SK-N-SH (cell line): ENCODE measurements around the gene ETS1. TPM values are rescaled to one million over a fixed set of nuclear protein-coding genes. Genes with fewer than 3 reads are reported as not detected.

Experiments
- CTCF ChIA-PET: fragments of 300-600, 350-600 bp; formaldehyde crosslinking; extraction: SDS; loops from one replicate; lab custom pipeline; 2021; lab: Yijun Ruan, JAX
- POLR2A ChIA-PET: fragments of 350-600 bp; sonication (Branson Sonifier 250); formaldehyde crosslinking; extraction: SDS; loops from one replicate; lab custom pipeline; 2020; ENCODE audit warnings: antibody characterized with exemption, inconsistent platforms; lab: Yijun Ruan, JAX
- DNase-seq: peaks from one replicate; pipeline ENCODE4 v3.0.0; 2012
- H2AFZ ChIP-seq: fragments of 200-600 bp; sonication (generic); 2 replicates; pipeline ENCODE4 v1.8.1; 2016; ENCODE audit warnings: antibody characterized with exemption, mild to moderate bottlenecking, low read depth
- H3F3A ChIP-seq: fragments of 200-600 bp; sonication (generic); replicated peaks from 2 replicates; pipeline ENCODE3; 2016; ENCODE audit warnings: antibody characterized with exemption, mild to moderate bottlenecking; ENCODE audit not compliant: insufficient read depth
- H3K27ac ChIP-seq, 2 experiments: fragments of 200-500 bp in 1 of 2; fragments of 200-600 bp in 1 of 2; sonication (Bioruptor generic) in 1 of 2; sonication (generic), shearing (Covaris generic) in 1 of 2; 2 replicates each; pipeline versions ENCODE4 v1.5.1 to v1.6.1; 2014 to 2016; ENCODE audit warnings: low read depth in 2 of 2, inconsistent platforms in 1 of 2, low read length in 1 of 2, mild to moderate bottlenecking in 1 of 2, mixed read lengths in 1 of 2
- H3K27me3 ChIP-seq: fragments of 200-600 bp; sonication (generic), shearing (Covaris generic); 2 replicates; pipeline ENCODE4 v1.6.1; 2016; ENCODE audit warnings: mixed run types; ENCODE audit not compliant: insufficient read depth
- H3K36me3 ChIP-seq, 2 experiments: fragments of 200-500 bp in 1 of 2; fragments of 200-600 bp in 1 of 2; sonication (Bioruptor generic) in 1 of 2; sonication (generic) in 1 of 2; replicated peaks in 1 of 2; 2 replicates each; pipeline versions ENCODE3 to v1.5.1; 2014 to 2016; ENCODE audit warnings: low read length in 1 of 2, mild to moderate bottlenecking in 1 of 2; ENCODE audit not compliant: insufficient read depth in 2 of 2, control insufficient read depth in 1 of 2
- H3K4me1 ChIP-seq, 2 experiments: fragments of 200-500 bp in 1 of 2; fragments of 200-600 bp in 1 of 2; sonication (Bioruptor generic) in 1 of 2; sonication (generic), shearing (Covaris generic) in 1 of 2; 2 replicates each; pipeline versions ENCODE4 v1.5.1 to v1.6.1; 2014 to 2016; ENCODE audit warnings: low read depth in 1 of 2, low read length in 1 of 2, mixed run types in 1 of 2; ENCODE audit not compliant: insufficient read depth in 2 of 2, control insufficient read depth in 1 of 2
- H3K4me2 ChIP-seq: fragments of 200-600 bp; sonication (generic), shearing (Covaris generic); 2 replicates; pipeline ENCODE4 v1.6.1; 2017; ENCODE audit warnings: mixed run types
- H3K4me3 ChIP-seq, 2 experiments: fragments of 200-500 bp in 1 of 2; fragments of 200-600 bp in 1 of 2; sonication (Bioruptor generic) in 1 of 2; sonication (generic), shearing (Covaris generic) in 1 of 2; 2 replicates each; pipeline versions ENCODE4 v1.5.1 to v1.8.1; 2014 to 2016; ENCODE audit warnings: low read depth in 2 of 2, inconsistent platforms in 1 of 2, low read length in 1 of 2, mild to moderate bottlenecking in 1 of 2, mixed read lengths in 1 of 2, moderate library complexity in 1 of 2
- H3K79me2 ChIP-seq: fragments of 200-600 bp; sonication (generic); 2 replicates; pipeline ENCODE4 v1.8.1; 2017; ENCODE audit warnings: mild to moderate bottlenecking; ENCODE audit not compliant: insufficient read depth
- H3K9ac ChIP-seq: fragments of 200-600 bp; sonication (generic); 2 replicates; pipeline ENCODE4 v1.6.1; 2017; ENCODE audit warnings: mixed run types
- H3K9me2 ChIP-seq: fragments of 200-600 bp; sonication (generic); 2 replicates; pipeline ENCODE4 v1.6.1; 2017; ENCODE audit warnings: mixed run types
- H3K9me3 ChIP-seq: fragments of 200-600 bp; sonication (generic); 2 replicates; pipeline ENCODE4 v1.6.1; 2017; ENCODE audit warnings: mixed run types, mild to moderate bottlenecking, moderate library complexity
- H4K20me1 ChIP-seq: fragments of 200-600 bp; sonication (generic); 2 replicates; pipeline ENCODE4 v1.6.1; 2017; ENCODE audit warnings: mild to moderate bottlenecking, mixed run types; ENCODE audit not compliant: insufficient read depth
- CHD2 ChIP-seq: fragments of 150-350 bp; IDR thresholded peaks from 2 replicates; pipeline ENCODE4 v1.6.1; 2018; ENCODE audit warnings: low read length; ENCODE audit not compliant: partially characterized antibody
- ELF1 ChIP-seq: IDR thresholded peaks from 2 replicates; pipeline ENCODE4 v1.4.0; 2012
- EP300 ChIP-seq, 2 experiments: IDR thresholded peaks; 2 replicates each; pipeline versions ENCODE4 v1.4.0 to v1.6.1; 2012; ENCODE audit warnings: borderline replicate concordance in 1 of 2, low read depth in 1 of 2, low read length in 1 of 2
- EZH2phosphoT487 ChIP-seq: fragments of 200-600 bp; sonication (generic); IDR thresholded peaks from 2 replicates; pipeline ENCODE4 v1.6.1; 2017; ENCODE audit warnings: low read depth, mixed run types, mild to moderate bottlenecking, antibody characterized with exemption, moderate library complexity, borderline replicate concordance
- FOSL2 ChIP-seq: IDR thresholded peaks from 2 replicates; pipeline ENCODE4 v1.4.0; 2012; ENCODE audit warnings: low read depth, mild to moderate bottlenecking, moderate library complexity, borderline replicate concordance
- FOXJ3 ChIP-seq: sonication (generic); formaldehyde crosslinking; IDR thresholded peaks from 2 replicates; pipeline ENCODE4 v1.5.1; 2020; ENCODE audit warnings: mild to moderate bottlenecking, missing genetic modification reagents
- GATA2 ChIP-seq: sonication (generic); formaldehyde crosslinking; IDR thresholded peaks from 2 replicates; pipeline ENCODE4 v1.5.0; 2020; ENCODE audit warnings: mild to moderate bottlenecking, missing genetic modification reagents
- JUND ChIP-seq: IDR thresholded peaks from 2 replicates; pipeline ENCODE4 v1.4.0; 2012
- MEF2A ChIP-seq: IDR thresholded peaks from 2 replicates; pipeline ENCODE4 v1.4.0; 2012; ENCODE audit warnings: low read depth, borderline replicate concordance
- MXI1 ChIP-seq: IDR thresholded peaks from 2 replicates; pipeline ENCODE4 v1.6.1; 2012; ENCODE audit warnings: mild to moderate bottlenecking, low read depth, low read length, improper control_type of control experiment
- NRF1 ChIP-seq: IDR thresholded peaks from 2 replicates; pipeline ENCODE4 v1.6.1; 2012; ENCODE audit warnings: low read depth, mild to moderate bottlenecking, low read length
- POLR2AphosphoS5 ChIP-seq: IDR thresholded peaks from 2 replicates; pipeline ENCODE4 v1.6.1; 2012; ENCODE audit warnings: low read depth, low read length
- RAD21 ChIP-seq: IDR thresholded peaks from 2 replicates; pipeline ENCODE4 v1.6.1; 2012; ENCODE audit warnings: mild to moderate bottlenecking, low read length
- RCOR1 ChIP-seq: fragments of 150-350 bp; IDR thresholded peaks from 2 replicates; pipeline ENCODE4 v1.6.1; 2017; ENCODE audit warnings: antibody characterized with exemption, low read length
- RFX5 ChIP-seq: IDR thresholded peaks from 2 replicates; pipeline ENCODE4 v1.6.1; 2012; ENCODE audit warnings: mild to moderate bottlenecking, improper control_type of control experiment, low read length
- RXRA ChIP-seq: IDR thresholded peaks from 2 replicates; pipeline ENCODE4 v1.4.0; 2012; ENCODE audit warnings: low read depth, mild to moderate bottlenecking, borderline replicate concordance
- SMC3 ChIP-seq: IDR thresholded peaks from 2 replicates; pipeline ENCODE4 v1.6.1; 2012; ENCODE audit warnings: low read depth, low read length, improper control_type of control experiment
- TAF1 ChIP-seq: IDR thresholded peaks from 2 replicates; pipeline ENCODE4 v1.6.1; 2012; ENCODE audit warnings: low read depth, mild to moderate bottlenecking, low read length, moderate library complexity, borderline replicate concordance
- YY1 ChIP-seq: IDR thresholded peaks from 2 replicates; pipeline ENCODE4 v1.4.0; 2012; ENCODE audit warnings: low read depth, mild to moderate bottlenecking
- WGBS: methylation state at CpG from one replicate; pipeline ENCODE4 v1.1.6; 2017; ENCODE audit warnings: low lambda C conversion rate; 5-methylcytosine and 5-hydroxymethylcytosine counted together
- polyA plus RNA-seq, 3 experiments: library from polyadenylated mRNA; depleted of rRNA; stranded (reverse); fragments of >200 nt; gene quantifications; 2 replicates each; pipeline ENCODE4 v1.2.3, GENCODE V29; 2012
- TF ChIP-seq, protein P1 (sequence below): fragments of 200-600 bp; sonication (generic); IDR thresholded peaks from 2 replicates; pipeline ENCODE4 v1.6.1; 2017; ENCODE audit warnings: antibody characterized with exemption, mild to moderate bottlenecking, moderate library complexity
- TF ChIP-seq, protein P2 (sequence below): IDR thresholded peaks from 2 replicates; pipeline ENCODE4 v1.4.0; 2012; ENCODE audit warnings: low read depth, borderline replicate concordance
- TF ChIP-seq, protein P3 (sequence below): IDR thresholded peaks from 2 replicates; pipeline ENCODE4 v1.4.0; 2012; ENCODE audit warnings: low read depth, borderline replicate concordance
- TF ChIP-seq, protein P4 (sequence below): IDR thresholded peaks from 2 replicates; pipeline ENCODE4 v1.6.1; 2012; ENCODE audit warnings: mild to moderate bottlenecking, low read depth, low read length, moderate library complexity
- TF ChIP-seq, protein P5 (sequence below): IDR thresholded peaks from 2 replicates; pipeline ENCODE4 v1.4.0; 2012; ENCODE audit warnings: low read depth

The ETS1 gene
- polyA plus RNA-seq, 1 of the 3 experiments (the other 2 are of a cell fraction) = 14.5 TPM

DNA sequence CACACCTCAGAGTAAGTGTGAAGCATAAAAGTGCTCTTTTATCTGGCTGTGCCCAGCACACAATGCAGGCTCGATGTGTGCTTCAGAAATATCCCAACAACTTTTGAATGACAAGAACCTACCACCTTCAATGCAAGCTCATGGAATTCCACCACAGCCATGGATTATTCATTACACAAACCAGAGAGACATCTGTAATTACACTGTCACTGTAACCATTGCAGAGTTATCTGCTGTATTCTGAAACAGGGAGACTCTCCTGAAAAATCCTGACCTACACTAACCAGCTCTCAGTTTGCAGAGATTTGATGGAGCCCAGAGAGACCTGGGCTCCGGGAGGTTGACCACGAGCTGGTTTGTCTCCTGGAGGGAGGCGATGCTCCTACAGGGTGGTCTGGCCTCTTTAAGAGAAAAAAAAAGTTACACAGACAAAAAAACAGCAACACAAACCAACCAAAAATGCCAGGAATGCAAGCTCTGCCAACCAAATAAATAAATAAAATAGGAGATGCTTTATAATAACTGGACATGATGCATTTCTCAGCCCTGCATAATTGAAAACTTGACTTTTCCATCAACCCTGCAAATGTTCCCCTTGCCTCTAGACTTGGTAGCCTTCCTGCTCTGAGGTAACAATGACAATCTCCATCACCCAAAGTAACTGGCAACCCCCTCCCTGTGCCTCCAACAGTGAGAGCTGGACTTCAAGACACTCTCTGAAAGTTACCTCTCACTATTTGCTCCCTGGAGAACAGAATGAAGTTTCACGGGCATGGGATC, 69.7 kb downstream of the ETS1 start:
- Histone ChIP-seq H3K4me3 (peak overlapping the region; percentile 40 to 91; a peak in 3 of 4 replicates), H4K20me1 (peaks cover 86% of the 10 kb centered on the region), H3K4me2 (peak overlapping the region; percentile 86), H3K27me3 (no peaks in the 10 kb centered on the region), H3F3A (peaks cover 7% of the 10 kb centered on the region), H3K36me3 (peaks cover 8 to 18% of the 10 kb centered on the region in 2 experiments), H3K9ac (peak overlapping the region; percentile 100), H3K79me2 (peaks cover 94% of the 10 kb centered on the region), H3K27ac (peak overlapping the region; percentile 55 to 97; a peak in 3 of 4 replicates), H3K9me2 (no peaks in the 10 kb centered on the region), H2AFZ (no peak overlapping the region), H3K4me1 (peaks cover 18 to 43% of the 10 kb centered on the region in 2 experiments), H3K9me3 (no peaks in the 10 kb centered on the region)
- no peak for DNase-seq
- CTCF ChIA-PET = interaction anchor here (1.0 to 4.7 kb wide), 6 partner anchors 8 to 360 kb away, joined by 3 to 24 read pairs (median 4); no protein-coding TSS in a partner anchor
- 51% methylated on average over 5 of the region's 5 CpGs for WGBS
- POLR2A ChIA-PET = no interaction called here
- TF ChIP-seq, protein P1, sequence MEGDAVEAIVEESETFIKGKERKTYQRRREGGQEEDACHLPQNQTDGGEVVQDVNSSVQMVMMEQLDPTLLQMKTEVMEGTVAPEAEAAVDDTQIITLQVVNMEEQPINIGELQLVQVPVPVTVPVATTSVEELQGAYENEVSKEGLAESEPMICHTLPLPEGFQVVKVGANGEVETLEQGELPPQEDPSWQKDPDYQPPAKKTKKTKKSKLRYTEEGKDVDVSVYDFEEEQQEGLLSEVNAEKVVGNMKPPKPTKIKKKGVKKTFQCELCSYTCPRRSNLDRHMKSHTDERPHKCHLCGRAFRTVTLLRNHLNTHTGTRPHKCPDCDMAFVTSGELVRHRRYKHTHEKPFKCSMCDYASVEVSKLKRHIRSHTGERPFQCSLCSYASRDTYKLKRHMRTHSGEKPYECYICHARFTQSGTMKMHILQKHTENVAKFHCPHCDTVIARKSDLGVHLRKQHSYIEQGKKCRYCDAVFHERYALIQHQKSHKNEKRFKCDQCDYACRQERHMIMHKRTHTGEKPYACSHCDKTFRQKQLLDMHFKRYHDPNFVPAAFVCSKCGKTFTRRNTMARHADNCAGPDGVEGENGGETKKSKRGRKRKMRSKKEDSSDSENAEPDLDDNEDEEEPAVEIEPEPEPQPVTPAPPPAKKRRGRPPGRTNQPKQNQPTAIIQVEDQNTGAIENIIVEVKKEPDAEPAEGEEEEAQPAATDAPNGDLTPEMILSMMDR = no peak
- no peak for TF ChIP-seq MEF2A
- TF ChIP-seq RFX5 = no peak
- TF ChIP-seq, protein P2, sequence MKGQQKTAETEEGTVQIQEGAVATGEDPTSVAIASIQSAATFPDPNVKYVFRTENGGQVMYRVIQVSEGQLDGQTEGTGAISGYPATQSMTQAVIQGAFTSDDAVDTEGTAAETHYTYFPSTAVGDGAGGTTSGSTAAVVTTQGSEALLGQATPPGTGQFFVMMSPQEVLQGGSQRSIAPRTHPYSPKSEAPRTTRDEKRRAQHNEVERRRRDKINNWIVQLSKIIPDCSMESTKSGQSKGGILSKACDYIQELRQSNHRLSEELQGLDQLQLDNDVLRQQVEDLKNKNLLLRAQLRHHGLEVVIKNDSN = no peak
- TF ChIP-seq, protein P3, sequence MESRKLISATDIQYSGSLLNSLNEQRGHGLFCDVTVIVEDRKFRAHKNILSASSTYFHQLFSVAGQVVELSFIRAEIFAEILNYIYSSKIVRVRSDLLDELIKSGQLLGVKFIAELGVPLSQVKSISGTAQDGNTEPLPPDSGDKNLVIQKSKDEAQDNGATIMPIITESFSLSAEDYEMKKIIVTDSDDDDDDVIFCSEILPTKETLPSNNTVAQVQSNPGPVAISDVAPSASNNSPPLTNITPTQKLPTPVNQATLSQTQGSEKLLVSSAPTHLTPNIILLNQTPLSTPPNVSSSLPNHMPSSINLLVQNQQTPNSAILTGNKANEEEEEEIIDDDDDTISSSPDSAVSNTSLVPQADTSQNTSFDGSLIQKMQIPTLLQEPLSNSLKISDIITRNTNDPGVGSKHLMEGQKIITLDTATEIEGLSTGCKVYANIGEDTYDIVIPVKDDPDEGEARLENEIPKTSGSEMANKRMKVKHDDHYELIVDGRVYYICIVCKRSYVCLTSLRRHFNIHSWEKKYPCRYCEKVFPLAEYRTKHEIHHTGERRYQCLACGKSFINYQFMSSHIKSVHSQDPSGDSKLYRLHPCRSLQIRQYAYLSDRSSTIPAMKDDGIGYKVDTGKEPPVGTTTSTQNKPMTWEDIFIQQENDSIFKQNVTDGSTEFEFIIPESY = no peak
- TF ChIP-seq RXRA = peak; percentile 44; the same call in 1 of the 2 replicates
- TF ChIP-seq YY1 = 0 out of 2 replicates have a peak, but pooled peaks have one; percentile 15
- no peak for TF ChIP-seq EZH2phosphoT487
- TF ChIP-seq RCOR1 = no peak
- TF ChIP-seq CHD2 = no peak
- no peak for TF ChIP-seq FOSL2
- peak; percentile 14; the same call in 1 of the 2 replicates for TF ChIP-seq JUND
- TF ChIP-seq SMC3 = no peak
- TF ChIP-seq RAD21 = no peak
- peak in 1 of 2 experiments; percentile 49; a peak in 1 of 4 replicates for TF ChIP-seq EP300 (IDR thresholded peaks at IDR 0.05; ENCODE audit: borderline replicate concordance in 1 of 2, low read depth in 1 of 2, low read length in 1 of 2)
- TF ChIP-seq, protein P4, sequence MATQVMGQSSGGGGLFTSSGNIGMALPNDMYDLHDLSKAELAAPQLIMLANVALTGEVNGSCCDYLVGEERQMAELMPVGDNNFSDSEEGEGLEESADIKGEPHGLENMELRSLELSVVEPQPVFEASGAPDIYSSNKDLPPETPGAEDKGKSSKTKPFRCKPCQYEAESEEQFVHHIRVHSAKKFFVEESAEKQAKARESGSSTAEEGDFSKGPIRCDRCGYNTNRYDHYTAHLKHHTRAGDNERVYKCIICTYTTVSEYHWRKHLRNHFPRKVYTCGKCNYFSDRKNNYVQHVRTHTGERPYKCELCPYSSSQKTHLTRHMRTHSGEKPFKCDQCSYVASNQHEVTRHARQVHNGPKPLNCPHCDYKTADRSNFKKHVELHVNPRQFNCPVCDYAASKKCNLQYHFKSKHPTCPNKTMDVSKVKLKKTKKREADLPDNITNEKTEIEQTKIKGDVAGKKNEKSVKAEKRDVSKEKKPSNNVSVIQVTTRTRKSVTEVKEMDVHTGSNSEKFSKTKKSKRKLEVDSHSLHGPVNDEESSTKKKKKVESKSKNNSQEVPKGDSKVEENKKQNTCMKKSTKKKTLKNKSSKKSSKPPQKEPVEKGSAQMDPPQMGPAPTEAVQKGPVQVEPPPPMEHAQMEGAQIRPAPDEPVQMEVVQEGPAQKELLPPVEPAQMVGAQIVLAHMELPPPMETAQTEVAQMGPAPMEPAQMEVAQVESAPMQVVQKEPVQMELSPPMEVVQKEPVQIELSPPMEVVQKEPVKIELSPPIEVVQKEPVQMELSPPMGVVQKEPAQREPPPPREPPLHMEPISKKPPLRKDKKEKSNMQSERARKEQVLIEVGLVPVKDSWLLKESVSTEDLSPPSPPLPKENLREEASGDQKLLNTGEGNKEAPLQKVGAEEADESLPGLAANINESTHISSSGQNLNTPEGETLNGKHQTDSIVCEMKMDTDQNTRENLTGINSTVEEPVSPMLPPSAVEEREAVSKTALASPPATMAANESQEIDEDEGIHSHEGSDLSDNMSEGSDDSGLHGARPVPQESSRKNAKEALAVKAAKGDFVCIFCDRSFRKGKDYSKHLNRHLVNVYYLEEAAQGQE = no peak
- no peak for TF ChIP-seq POLR2AphosphoS5
- no peak for TF ChIP-seq FOXJ3 (CRISPR knock-in tag)
- no peak for TF ChIP-seq GATA2 (CRISPR knock-in tag)
- no peak for TF ChIP-seq TAF1
- TF ChIP-seq, protein P5, sequence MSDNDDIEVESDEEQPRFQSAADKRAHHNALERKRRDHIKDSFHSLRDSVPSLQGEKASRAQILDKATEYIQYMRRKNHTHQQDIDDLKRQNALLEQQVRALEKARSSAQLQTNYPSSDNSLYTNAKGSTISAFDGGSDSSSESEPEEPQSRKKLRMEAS = peak; percentile 50; the same call in 1 of the 2 replicates
- TF ChIP-seq ELF1 = no peak
- no peak for TF ChIP-seq NRF1
- no peak for TF ChIP-seq MXI1
